ENCODE results near the gene CDR2. TPM values are rescaled to one million over a fixed set of nuclear protein-coding genes. Genes with fewer than 3 reads are reported as not detected.

The CDR2 gene
- total and polyA plus RNA-seq, 12 donors = 11.3 to 31.2 (median 17.7) TPM

GRCh38 chr16:22358000-22358399, 16.4 kb downstream of the CDR2 start:
- DNase-seq = no peak
- 81 to 94% (median 86%) methylated on average over 1 of the region's 1 CpG for WGBS, 4 donors
- Histone ChIP-seq H3K36me3 (replicated peaks in 1 of 2) (peaks cover 0 to 5% of the 10 kb centered on the region in 2 donors), H3K4me1 (replicated peaks in 1 of 2) (peaks cover 0 to 13% of the 10 kb centered on the region in 2 donors), H3K27me3 (no peaks in the 10 kb centered on the region), H3K27ac (no peak overlapping the region), H3K9me3 (replicated peaks in 1 of 3) (no peaks in the 10 kb centered on the region), H3K4me3 (no peak overlapping the region)
- intact Hi-C loops (cut with DNase I) = no loop called here
- TF ChIP-seq POLR2A (IDR thresholded peaks at IDR 0.05) (no peak), CTCF (IDR thresholded peaks at IDR 0.05) (no peak)

- no peak overlapping the region for H3K27ac ChIP-seq
These were observed 16.8 kb downstream of the CDR2 start for GRCh38 chr16:22357635-22357971.

DNA sequence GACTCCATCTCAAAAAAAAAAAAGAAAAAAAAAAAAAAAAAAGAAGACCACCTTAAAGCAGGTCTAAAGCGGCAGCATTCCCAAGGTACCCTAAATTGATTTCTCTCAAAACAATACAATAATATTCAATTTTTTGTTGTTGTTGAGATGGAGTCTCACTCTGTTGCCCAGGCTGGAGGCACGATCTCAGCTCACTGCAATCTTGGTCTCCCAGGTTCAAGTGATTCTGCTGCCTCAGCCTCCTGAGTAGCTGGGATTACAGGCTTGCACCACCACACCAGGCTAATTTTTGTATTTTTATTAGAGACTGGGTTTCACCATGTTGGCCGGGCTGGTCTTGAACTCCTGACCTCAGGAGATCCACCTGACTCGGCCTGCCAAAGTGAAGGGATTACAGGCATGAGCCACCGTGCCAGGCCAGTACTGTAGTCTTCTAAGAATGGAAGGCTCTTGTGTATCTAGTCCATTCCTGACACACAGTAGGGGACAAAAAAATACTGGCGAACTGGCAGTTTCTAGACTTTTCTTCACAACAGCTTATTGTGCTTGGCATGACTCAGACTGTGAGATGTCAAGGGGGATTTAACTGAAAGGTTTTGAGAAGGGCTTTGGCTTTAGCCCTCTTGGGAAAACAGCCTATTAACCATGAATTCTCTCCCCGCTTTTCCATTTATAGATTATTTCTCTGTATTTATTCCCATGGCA, 17.3 kb downstream of the CDR2 start:
- H3K27ac ChIP-seq = no peak overlapping the region
- no peaks in the 10 kb centered on the region for H3K9me3 ChIP-seq (replicated peaks in 1 of 3)
- no peak for TF ChIP-seq CTCF (IDR thresholded peaks at IDR 0.05)
- no peak for TF ChIP-seq POLR2A (IDR thresholded peaks at IDR 0.05)
- WGBS, 4 donors = 93 to 97% (median 96%) methylated on average over 6 to 7 of the region's 7 CpGs
- no peaks in the 10 kb centered on the region for H3K27me3 ChIP-seq
- DNase-seq = no peak
- intact Hi-C loops (cut with DNase I) = no loop called here
- H3K36me3 ChIP-seq (replicated peaks in 1 of 2) = no peaks in the 10 kb centered on the region
- H3K4me1 ChIP-seq (replicated peaks in 1 of 2) = peaks cover 0 to 16% of the 10 kb centered on the region in 2 donors
- no peak overlapping the region for H3K4me3 ChIP-seq

More at GRCh38 chr16:22357635-22357971, 16.8 kb downstream of the CDR2 start:
- H3K27me3 ChIP-seq = no peaks in the 10 kb centered on the region
- WGBS, 4 donors = 74 to 100% (median 86%) methylated on average over 1 of the region's 1 CpG
- intact Hi-C loops (cut with DNase I) = no loop called here
- peaks cover 0 to 16% of the 10 kb centered on the region in 2 donors for H3K4me1 ChIP-seq (replicated peaks in 1 of 2)
- TF ChIP-seq CTCF (IDR thresholded peaks at IDR 0.05) (no peak), POLR2A (IDR thresholded peaks at IDR 0.05) (no peak)
- no peaks in the 10 kb centered on the region for H3K9me3 ChIP-seq (replicated peaks in 1 of 3)
- H3K36me3 ChIP-seq (replicated peaks in 1 of 2) = peaks cover 0 to 1% of the 10 kb centered on the region in 2 donors
- H3K4me3 ChIP-seq = no peak overlapping the region
- DNase-seq = no peak

DNA sequence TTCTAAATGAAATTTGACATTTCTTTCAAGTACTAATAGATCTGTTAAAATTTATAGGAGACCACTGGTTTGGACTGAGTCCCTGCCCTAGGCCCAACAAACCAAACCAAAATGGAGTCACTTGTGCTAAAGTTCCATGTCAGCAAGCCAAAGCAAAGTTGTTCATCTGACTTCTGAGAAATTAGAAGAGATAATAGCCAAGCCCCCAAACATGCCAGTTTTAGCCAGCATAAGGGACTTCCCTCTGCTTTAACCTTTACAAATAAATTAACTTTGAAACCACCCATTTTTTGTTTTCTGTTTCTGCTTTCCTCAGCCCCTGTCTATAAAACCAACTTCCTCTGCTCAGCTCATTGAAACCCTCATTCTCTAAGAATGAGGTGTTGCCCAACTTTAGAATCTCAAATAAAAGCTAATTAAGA, 18.9 kb downstream of the CDR2 start:
- no peaks in the 10 kb centered on the region for H3K9me3 ChIP-seq (replicated peaks in 1 of 3)
- peaks cover 0 to 16% of the 10 kb centered on the region in 2 donors for H3K4me1 ChIP-seq (replicated peaks in 1 of 2)
- no peak overlapping the region for H3K4me3 ChIP-seq
- no peak overlapping the region for H3K27ac ChIP-seq
- no peaks in the 10 kb centered on the region for H3K27me3 ChIP-seq
- no peak for TF ChIP-seq POLR2A (IDR thresholded peaks at IDR 0.05)
- no peak for TF ChIP-seq CTCF (IDR thresholded peaks at IDR 0.05)
- intact Hi-C loops (cut with DNase I) = no loop called here
- no peak for DNase-seq
- H3K36me3 ChIP-seq (replicated peaks in 1 of 2) = no peaks in the 10 kb centered on the region

All from adrenal gland (tissue), 12 donors.